ENCODE data around the gene BAD.

DNA sequence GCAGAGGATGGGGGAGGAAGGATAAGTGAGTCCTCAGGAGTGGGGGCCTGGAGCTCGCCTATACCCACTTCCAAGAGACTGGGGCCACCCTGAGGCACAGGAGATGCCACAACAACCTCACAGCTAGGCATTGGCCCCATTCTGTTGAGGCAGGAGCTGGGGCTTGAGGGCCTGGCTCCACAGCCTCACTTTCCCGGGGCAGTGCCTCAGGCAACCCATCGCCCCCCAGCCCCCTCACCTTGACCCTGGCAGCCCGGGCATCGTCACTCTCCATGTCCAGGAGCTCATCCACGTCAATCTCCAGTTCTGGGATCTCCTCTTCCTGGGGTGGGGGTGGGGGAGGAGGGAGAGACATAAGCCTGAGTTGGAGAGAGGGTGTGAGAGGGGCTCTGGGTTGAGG, 39.5 kb downstream of the BAD start:
- no peak for TF ChIP-seq CTCF (IDR thresholded peaks at IDR 0.05)
- no peak for TF ChIP-seq EZH2 (IDR thresholded peaks at IDR 0.05)
